GM13976 (cell line): ENCODE data around the gene HUNK.
A peak's percentile ranks its signal among the peaks of the same experiment; 100 is the strongest.
"Not testable (repeated sequence)": the region's sequence is repeated elsewhere in the genome, so short reads cannot be mapped to it uniquely, and the experiment has no call there.

Source experiments
- DNase-seq: peaks from one replicate; pipeline ENCODE4 v3.0.0; 2012; ENCODE audit warnings: low spot score
- CTCF ChIP-seq: IDR thresholded peaks from 2 replicates; pipeline ENCODE4 v1.5.1; 2012; ENCODE audit warnings: borderline replicate concordance, mild to moderate bottlenecking; ENCODE audit not compliant: insufficient read depth; ENCODE audit errors: extremely low read depth, missing control alignments, control extremely low read depth
- in situ Hi-C: fragments of 300-500 bp; cut with MboI; formaldehyde crosslinking; loops from one replicate; pipeline ENCODE4 v1.12.0; 2022; ENCODE audit warnings: low sequenced_read_pairs, mixed read lengths, inconsistent platforms; ENCODE audit not compliant: unreplicated experiment

HUNK gene

GRCh38 chr21:31866077-31866511, 6.7 kb upstream of the HUNK start:
- DNase-seq = peak; percentile 71
- TF ChIP-seq CTCF = peak; percentile 67
- in situ Hi-C loops = loop anchor here (10.0 kb wide), 1 partner anchor 389 kb away; no protein-coding TSS in a partner anchor

- in situ Hi-C loops = loop anchor here (10.0 kb wide), 1 partner anchor 385 kb away; no protein-coding TSS in a partner anchor
- DNase-seq = no peak
- TF ChIP-seq CTCF = no peak
These were observed 3.1 kb upstream of the HUNK start for GRCh38 chr21:31869750-31870149.

GRCh38 chr21:31870472-31871193, 2.2 kb upstream of the HUNK start:
- no peak for DNase-seq
- no peak for TF ChIP-seq CTCF
- in situ Hi-C loops = no loop called here

- DNase-seq, in situ Hi-C loops: not testable (repeated sequence)
These were observed 1.4 kb upstream of the HUNK start for GRCh38 chr21:31871371-31871770.

- no peak for DNase-seq
- in situ Hi-C loops = no loop called here
These were observed 758 bp upstream of the HUNK start for GRCh38 chr21:31872072-31872451.

GRCh38 chr21:31873275-31873695, 465 bp downstream of the HUNK start:
- in situ Hi-C loops = no loop called here
- peak; percentile 53 for DNase-seq
- no peak for TF ChIP-seq CTCF

More at GRCh38 chr21:31872072-31872451, 758 bp upstream of the HUNK start:
- TF ChIP-seq CTCF = no peak
